Mononuclear cell (primary cell): Measurements from ENCODE around the gene DLGAP1. TPM values are rescaled to one million over a fixed set of nuclear protein-coding genes. Genes with fewer than 3 reads are reported as not detected.

Source experiments
- H3K27me3 ChIP-seq: 2 replicates; pipeline ENCODE4 v1.6.0; 2011; ENCODE audit warnings: low read length, control low read depth; ENCODE audit not compliant: insufficient read depth
- H3K4me1 ChIP-seq: 2 replicates; pipeline ENCODE4 v1.5.1; 2011; ENCODE audit warnings: mild to moderate bottlenecking, low read length, control low read depth; ENCODE audit not compliant: insufficient read depth
- H3K4me3 ChIP-seq: 2 replicates; pipeline ENCODE4 v1.5.1; 2011; ENCODE audit warnings: mild to moderate bottlenecking, low read length, moderate library complexity
- H3K9me3 ChIP-seq: 2 replicates; pipeline ENCODE4 v1.5.1; 2011; ENCODE audit warnings: low read depth, mild to moderate bottlenecking, control low read depth, low read length
- total RNA-seq: library from RNA; depleted of rRNA; stranded (reverse); fragments of >200 nt; gene quantifications from one replicate; pipeline ENCODE4 v1.2.3, GENCODE V29; 2012

Gene DLGAP1
- total RNA-seq, 1 donor = 0.42 TPM

GRCh38 chr18:3911413-3911812, 543.7 kb downstream of the DLGAP1 start:
- Histone ChIP-seq H3K4me1 (no peaks in the 10 kb centered on the region), H3K9me3 (no peaks in the 10 kb centered on the region), H3K27me3 (peaks cover 3% of the 10 kb centered on the region), H3K4me3 (no peak overlapping the region)

GRCh38 chr18:3910512-3910911, 544.6 kb downstream of the DLGAP1 start:
- Histone ChIP-seq H3K4me1 (no peaks in the 10 kb centered on the region), H3K27me3 (no peaks in the 10 kb centered on the region)

GRCh38 chr18:3907955-3908354, 547.2 kb downstream of the DLGAP1 start:
- no peaks in the 10 kb centered on the region for H3K27me3 ChIP-seq
- no peaks in the 10 kb centered on the region for H3K4me1 ChIP-seq
- H3K9me3 ChIP-seq = no peaks in the 10 kb centered on the region
- no peak overlapping the region for H3K4me3 ChIP-seq

More at GRCh38 chr18:3910512-3910911, 544.6 kb downstream of the DLGAP1 start:
- Histone ChIP-seq H3K9me3 (no peaks in the 10 kb centered on the region), H3K4me3 (no peak overlapping the region)

GRCh38 chr18:3906116-3906750, 548.9 kb downstream of the DLGAP1 start:
- Histone ChIP-seq H3K27me3 (no peaks in the 10 kb centered on the region), H3K9me3 (no peaks in the 10 kb centered on the region), H3K4me1 (no peaks in the 10 kb centered on the region), H3K4me3 (no peak overlapping the region)

GRCh38 chr18:3903337-3903736, 551.8 kb downstream of the DLGAP1 start:
- no peaks in the 10 kb centered on the region for H3K9me3 ChIP-seq
- H3K4me3 ChIP-seq = no peak overlapping the region
- H3K27me3 ChIP-seq = no peaks in the 10 kb centered on the region
- H3K4me1 ChIP-seq = no peaks in the 10 kb centered on the region

- H3K27me3 ChIP-seq = no peaks in the 10 kb centered on the region
Observed at GRCh38 chr18:3902676-3903075, 552.4 kb downstream of the DLGAP1 start.

GRCh38 chr18:3901811-3902210, 553.3 kb downstream of the DLGAP1 start:
- H3K9me3 ChIP-seq = no peaks in the 10 kb centered on the region
- no peaks in the 10 kb centered on the region for H3K4me1 ChIP-seq
- H3K4me3 ChIP-seq = no peak overlapping the region
- H3K27me3 ChIP-seq = no peaks in the 10 kb centered on the region

More at GRCh38 chr18:3902676-3903075, 552.4 kb downstream of the DLGAP1 start:
- Histone ChIP-seq H3K4me1 (no peaks in the 10 kb centered on the region), H3K9me3 (no peaks in the 10 kb centered on the region), H3K4me3 (no peak overlapping the region)

- Histone ChIP-seq H3K4me1 (no peaks in the 10 kb centered on the region), H3K27me3 (no peaks in the 10 kb centered on the region), H3K9me3 (no peaks in the 10 kb centered on the region)
Observed at GRCh38 chr18:3901042-3901441, 554.1 kb downstream of the DLGAP1 start.

GRCh38 chr18:3900327-3900726, 554.8 kb downstream of the DLGAP1 start:
- Histone ChIP-seq H3K4me1 (no peaks in the 10 kb centered on the region), H3K27me3 (no peaks in the 10 kb centered on the region)

More at GRCh38 chr18:3901042-3901441, 554.1 kb downstream of the DLGAP1 start:
- H3K4me3 ChIP-seq = no peak overlapping the region

GRCh38 chr18:3898861-3899613, 556.1 kb downstream of the DLGAP1 start:
- Histone ChIP-seq H3K27me3 (no peaks in the 10 kb centered on the region), H3K4me1 (no peaks in the 10 kb centered on the region), H3K9me3 (no peaks in the 10 kb centered on the region), H3K4me3 (no peak overlapping the region)

More at GRCh38 chr18:3900327-3900726, 554.8 kb downstream of the DLGAP1 start:
- Histone ChIP-seq H3K4me3 (no peak overlapping the region), H3K9me3 (no peaks in the 10 kb centered on the region)

GRCh38 chr18:3892152-3892551, 563.0 kb downstream of the DLGAP1 start:
- Histone ChIP-seq H3K27me3 (no peaks in the 10 kb centered on the region), H3K9me3 (no peaks in the 10 kb centered on the region), H3K4me3 (no peak overlapping the region), H3K4me1 (no peaks in the 10 kb centered on the region)

GRCh38 chr18:3891245-3891644, 563.9 kb downstream of the DLGAP1 start:
- Histone ChIP-seq H3K9me3 (no peaks in the 10 kb centered on the region), H3K27me3 (no peaks in the 10 kb centered on the region), H3K4me3 (no peak overlapping the region), H3K4me1 (no peaks in the 10 kb centered on the region)

GRCh38 chr18:3889803-3890202, 565.3 kb downstream of the DLGAP1 start:
- H3K4me1 ChIP-seq = no peaks in the 10 kb centered on the region
- H3K4me3 ChIP-seq = no peak overlapping the region
- H3K9me3 ChIP-seq = no peaks in the 10 kb centered on the region
- no peaks in the 10 kb centered on the region for H3K27me3 ChIP-seq

- no peak overlapping the region for H3K4me3 ChIP-seq
- no peaks in the 10 kb centered on the region for H3K4me1 ChIP-seq
- no peaks in the 10 kb centered on the region for H3K27me3 ChIP-seq
- no peaks in the 10 kb centered on the region for H3K9me3 ChIP-seq
Observed at GRCh38 chr18:3889121-3889520, 566.0 kb downstream of the DLGAP1 start.

- H3K9me3 ChIP-seq = no peaks in the 10 kb centered on the region
- no peaks in the 10 kb centered on the region for H3K4me1 ChIP-seq
- no peak overlapping the region for H3K4me3 ChIP-seq
- no peaks in the 10 kb centered on the region for H3K27me3 ChIP-seq
Observed at GRCh38 chr18:3886575-3887322, 568.4 kb downstream of the DLGAP1 start.
